Endometrial microvascular endothelial cells (primary cell): Measurements from ENCODE around the gene NUP214. TPM values are rescaled to one million over a fixed set of nuclear protein-coding genes. Genes with fewer than 3 reads are reported as not detected.

ENCODE experiments used
- in situ Hi-C: cut with HindIII; loops from 2 replicates; pipeline ENCODE4 v1.10.0; 2017; ENCODE audit warnings: low sequenced_read_pairs, low pct_unique_long_range_greater_than_20kb; ENCODE audit errors: inconsistent ontology term
- total RNA-seq: library from RNA; depleted of rRNA; stranded (reverse); fragments of >200 nt; gene quantifications from one replicate; pipeline ENCODE4 v1.2.3, GENCODE V29; 2015; ENCODE audit errors: inconsistent ontology term

Gene NUP214
- total RNA-seq = 21.1 TPM

DNA sequence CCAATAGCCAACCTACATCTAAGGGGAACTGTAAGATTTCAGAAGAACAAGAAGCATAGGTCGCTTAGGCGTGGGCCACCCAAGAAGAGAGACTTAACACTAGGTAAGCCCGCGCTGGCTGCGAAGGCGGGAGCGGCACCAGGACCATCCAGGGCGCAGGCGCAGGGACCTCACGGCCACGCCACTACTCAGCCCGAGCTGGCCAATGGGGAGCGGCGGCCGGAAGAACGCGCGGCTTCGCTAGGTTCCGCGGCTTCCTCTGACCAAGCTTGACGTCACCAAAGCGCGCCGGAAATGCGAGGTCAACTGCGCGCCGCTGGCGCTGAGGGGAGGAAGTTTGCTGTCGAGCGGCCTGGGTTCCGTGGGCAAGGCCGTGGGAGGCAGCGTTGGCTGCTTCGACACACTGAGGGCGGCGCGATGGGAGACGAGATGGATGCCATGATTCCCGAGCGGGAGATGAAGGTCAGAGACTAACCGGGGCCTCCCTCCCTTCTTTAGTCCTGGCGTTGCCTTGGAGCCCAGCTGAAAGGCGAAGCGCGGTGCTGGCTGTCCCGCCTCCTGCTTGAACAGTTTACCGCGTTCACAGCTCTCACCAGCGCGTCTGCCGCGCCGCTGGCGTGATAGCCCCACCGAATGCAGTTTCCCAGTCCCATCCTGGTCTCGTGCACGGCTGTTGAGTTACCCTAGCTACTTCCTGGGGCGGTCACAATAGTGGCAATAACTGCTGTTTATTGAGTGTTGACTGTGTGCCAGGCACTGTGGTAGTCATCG, at the start of gene NUP214:
Gene NUP214, plus strand, starts transcription at position 299 of the 771 bp plus-strand sequence. Its CDS starts 119 bp downstream, at position 418.
- in situ Hi-C loops = no loop called here

DNA sequence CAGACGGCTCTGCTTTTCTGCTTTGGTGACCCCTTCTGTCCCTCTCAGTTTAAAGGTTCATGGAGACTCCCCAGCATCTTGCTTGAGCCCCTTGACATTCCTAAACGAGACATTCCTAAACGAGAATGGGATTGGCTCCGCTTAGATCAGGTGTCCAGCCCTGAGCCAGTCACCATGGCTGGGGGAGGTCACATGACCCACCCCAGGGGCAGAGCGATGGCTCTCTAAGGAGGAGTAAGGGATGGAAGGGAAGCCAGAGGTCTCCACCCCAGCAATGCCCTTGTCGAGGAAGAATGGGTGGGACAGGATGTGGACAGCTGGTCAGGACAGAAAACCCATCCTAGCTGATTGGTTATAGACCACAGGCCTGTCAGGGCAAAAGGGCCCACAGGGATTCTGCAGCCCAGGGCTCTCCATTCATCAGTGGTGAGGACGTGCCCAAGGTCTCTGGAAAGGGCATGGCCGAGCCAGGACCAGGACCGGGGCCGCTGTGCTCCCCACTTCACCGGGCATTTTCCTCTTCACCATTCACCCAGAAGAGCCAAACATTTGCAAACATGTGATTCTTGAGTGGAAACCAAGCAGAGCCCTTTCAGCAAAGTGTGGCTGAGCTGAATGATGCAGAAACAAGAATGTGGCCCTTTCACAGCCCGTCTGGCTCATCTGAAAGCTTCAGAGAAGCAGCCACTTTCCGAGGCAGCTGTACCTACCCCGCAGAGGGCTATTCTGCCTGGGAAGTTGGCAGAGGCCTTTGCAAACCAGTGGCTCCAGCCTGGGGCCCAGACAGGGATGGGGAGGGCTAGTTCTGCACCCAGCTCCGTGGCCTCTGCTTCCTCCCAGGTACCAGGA, 48.8 kb upstream of the NUP214 start:
- in situ Hi-C loops = no loop called here

DNA sequence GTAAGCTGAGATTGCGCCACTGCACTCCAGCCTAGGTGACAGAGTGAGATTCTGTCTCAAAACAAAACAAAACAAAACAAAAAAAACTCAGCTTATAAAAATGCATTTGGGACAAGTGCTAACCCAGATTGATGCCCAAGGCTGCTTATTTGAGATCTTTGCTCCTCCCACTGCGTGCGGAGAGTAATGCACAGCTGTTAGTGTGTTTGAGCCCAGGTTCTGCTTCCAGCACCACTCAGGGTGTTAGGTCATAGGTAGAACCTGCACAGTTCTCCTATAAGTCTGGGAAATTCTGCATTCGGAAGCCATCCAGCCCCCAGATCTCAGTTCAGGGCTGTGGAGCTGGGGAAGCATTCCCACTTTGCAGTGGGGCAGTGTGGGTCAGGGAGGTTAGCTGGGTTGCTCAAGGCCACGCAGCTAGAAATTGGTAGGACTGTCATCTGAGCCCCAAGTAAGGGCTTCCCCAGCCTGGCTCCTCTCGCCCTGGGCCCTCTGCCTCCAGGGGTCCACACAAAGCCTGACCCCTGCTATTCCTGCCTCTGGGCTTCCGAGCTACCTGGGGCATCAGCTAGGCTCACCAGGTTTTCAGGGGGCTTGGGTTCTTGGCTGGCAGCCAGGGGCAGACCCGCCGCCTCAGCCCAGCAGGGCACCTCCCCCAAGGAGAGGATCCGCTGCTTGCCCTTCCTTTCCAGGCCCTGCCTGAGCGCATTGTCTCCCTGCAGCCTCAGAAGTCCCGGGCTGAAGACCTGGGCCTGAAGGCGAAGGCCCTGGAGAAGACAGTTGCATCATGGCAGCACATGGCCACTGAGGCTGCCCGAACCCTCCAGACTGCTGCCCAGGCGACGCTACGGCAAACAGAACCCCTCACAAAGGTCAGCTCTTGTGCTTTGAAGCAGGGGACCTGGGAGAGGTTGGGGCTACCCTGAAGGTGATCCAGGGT, 46.7 kb upstream of the NUP214 start:
- in situ Hi-C loops = no loop called here

DNA sequence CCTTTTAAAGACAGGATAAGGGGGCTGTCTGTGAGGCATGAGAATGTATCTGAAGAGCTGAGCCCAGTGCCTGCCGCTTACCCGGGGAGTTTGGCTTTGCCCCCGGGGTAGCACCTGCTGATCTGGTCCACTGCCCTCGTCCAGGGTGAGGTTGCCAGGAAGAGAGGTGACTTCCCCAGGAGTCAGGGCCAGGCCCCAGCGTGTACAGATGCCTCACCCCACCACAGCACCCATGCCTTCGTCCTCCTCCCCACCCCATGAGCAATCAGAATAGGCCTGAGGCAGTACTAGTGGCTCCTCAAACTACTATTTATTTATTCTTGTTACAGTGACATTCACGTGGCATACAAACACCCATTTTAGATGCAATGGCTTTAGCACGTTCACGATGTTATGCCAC, 44.8 kb upstream of the NUP214 start:
- in situ Hi-C loops = no loop called here

DNA sequence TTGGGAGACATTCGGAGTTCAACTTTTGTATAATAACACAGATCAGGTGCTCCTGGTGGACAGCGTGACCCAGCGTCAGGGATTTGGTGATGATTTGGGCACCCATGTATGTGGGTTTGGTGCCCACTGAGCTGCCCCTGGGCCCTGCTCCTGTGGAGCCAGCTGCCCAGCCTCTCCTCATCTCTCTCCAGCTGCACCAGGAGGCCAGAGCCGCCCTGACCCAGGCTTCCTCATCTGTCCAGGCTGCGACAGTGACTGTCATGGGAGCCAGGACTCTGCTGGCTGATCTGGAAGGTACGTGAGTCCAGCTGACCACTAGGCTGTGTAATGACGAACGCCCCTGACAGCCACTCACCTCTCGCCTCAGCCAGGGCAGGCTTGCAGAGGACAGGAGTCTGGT, 43.5 kb upstream of the NUP214 start:
- in situ Hi-C loops = no loop called here

DNA sequence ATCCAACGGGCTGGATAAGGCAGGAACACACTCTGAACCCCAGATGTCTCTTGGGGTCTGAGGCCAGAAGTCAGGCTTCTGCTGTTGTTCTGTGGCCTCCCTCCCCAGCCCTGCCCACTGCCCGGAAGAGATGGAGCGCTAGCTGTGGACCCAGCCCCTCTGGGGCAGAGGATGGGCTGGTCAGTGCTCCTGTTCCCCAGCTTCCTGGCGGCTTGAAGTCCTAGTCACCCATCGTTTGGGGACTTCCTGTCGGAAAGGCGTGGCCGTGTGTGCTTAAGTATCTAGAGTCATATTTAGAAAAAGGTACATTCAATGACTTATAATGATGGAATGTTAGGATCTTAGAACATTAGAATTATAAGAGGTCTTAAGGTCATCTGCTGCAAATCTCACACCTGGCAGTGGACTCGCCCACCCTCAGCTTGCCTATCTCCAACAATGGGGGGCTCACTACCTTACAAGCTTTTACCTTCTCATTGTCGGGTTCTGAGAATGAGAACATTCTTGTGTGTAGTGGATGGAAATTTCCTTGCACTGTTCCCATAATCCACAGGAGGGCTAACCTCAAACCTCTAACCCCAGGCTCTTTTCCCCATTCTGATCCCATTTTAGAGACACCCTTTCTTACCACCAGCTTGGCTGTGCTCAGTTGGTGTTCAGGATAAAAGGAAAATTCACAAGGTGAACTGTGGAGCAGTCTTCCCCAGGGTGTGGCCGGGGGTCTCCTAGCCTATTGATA, 42.4 kb upstream of the NUP214 start:
- in situ Hi-C loops = no loop called here

DNA sequence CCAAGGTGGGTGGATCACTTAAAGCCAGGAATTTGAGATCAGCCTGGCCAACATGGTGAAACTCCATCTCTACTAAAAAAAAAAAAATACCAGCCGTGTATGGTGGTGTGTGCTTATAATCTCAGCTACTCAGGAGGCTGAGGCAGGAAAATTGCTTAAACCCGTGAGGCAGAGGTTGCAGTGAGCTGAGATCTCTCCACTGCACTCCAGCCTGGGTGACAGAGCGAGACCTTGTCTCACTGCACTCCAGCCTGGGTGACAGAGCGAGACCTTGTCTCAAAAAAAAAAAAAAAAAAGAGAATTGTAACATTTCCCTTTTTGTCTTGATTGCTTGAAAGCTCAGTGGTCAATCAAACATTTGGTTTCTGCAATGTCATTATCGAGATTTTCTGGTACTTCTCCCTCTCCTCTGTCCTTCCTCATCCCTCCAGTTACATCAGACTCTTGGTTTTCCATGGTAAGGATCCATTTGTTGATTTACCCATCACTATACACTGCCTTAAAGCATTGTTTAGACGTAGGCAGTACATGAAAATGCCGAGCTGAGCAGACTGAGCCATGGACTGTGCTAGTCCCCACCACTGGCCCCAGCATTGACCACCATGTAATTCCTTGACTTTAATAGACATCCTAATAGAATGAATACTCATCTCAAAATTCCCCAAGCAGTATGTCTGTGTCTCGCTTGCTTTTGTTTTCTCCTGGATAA, 40.6 kb upstream of the NUP214 start:
- in situ Hi-C loops = no loop called here

DNA sequence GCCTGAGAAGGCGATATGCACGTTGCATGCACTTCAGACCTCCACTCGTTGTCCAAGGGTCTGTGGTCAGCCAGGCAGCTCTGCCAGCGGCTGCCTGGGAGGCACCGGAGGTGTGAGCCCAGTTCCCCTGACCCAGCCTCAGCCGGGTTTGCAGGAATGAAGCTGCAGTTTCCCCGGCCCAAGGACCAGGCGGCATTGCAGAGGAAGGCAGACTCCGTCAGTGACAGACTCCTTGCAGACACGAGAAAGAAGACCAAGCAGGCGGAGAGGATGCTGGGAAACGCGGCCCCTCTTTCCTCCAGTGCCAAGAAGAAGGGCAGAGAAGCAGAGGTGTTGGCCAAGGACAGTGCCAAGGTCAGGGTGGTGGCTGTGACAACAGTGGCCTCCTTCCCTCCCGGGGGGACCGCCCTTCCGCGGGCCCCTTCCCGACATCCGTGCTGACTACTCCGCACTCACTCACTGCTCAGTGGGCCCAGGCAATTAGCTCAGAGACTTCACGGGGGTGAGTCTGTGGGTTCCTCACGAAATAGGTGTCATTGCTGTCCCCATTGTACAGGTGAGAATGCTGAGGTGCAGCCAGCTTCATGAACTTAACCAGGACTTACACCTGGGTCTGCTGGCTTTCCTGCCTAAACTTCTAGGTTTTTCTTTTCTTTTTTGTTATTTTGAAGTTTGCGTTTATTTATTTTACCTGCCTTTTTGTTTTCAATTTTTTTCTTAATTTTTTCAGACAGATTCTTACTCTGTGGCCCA, 39.8 kb upstream of the NUP214 start:
- in situ Hi-C loops = no loop called here

DNA sequence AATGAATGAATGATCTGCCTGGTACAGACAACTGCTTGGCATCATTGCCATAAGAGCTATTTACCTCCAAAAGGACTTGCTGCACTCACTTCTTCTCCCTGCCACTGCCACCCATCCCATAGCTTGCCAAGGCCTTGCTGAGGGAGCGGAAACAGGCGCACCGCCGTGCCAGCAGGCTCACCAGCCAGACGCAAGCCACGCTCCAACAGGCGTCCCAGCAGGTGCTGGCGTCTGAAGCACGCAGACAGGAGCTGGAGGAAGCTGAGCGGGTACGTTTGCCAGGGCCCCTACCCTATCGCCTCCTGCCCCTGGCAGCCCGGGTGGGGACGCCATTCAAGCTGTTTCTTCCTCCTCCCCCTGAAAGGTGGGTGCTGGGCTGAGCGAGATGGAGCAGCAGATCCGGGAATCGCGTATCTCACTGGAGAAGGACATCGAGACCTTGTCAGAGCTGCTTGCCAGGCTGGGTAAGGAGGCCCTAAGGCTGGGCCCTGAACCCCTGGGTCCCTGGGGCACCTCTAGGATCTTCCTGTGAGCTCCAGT, 38.0 kb upstream of the NUP214 start:
- in situ Hi-C loops = no loop called here

DNA sequence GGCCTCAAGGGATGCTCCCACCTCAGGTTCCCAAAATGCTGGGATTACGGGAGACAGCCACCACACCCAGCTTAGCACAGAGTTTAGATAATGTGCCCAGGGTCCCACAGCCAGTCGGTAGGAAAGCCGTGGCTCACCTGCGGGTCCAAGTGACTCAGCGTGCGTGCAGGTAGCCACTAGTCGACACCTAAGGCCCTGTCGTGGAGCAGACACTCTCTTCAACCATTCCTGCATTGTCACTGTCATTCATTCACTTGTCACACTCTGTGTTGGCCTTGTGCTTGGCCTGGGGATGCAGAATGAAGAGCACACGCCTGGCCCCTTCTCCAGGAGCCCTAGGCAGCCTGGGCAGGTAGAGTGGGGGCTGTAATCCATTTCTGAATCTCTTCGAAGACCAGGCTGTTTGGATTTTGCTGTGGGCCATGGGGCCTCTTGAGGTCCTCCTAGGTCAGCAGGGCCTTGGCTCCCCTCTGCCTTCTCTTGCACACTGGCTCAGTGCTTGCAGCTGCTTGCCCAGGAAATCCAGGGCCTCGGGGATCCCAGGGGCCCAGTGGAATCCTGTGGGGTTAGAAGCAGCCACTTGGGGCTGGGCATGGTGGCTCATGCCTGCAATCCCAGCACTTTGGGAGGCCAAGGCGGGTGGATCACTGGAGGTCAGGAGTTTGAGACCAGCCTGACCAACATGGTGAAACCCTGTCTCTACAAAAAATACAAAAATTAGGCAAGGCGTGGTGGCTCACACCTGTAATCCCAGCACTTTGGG, 35.2 kb upstream of the NUP214 start:
- in situ Hi-C loops = no loop called here

DNA sequence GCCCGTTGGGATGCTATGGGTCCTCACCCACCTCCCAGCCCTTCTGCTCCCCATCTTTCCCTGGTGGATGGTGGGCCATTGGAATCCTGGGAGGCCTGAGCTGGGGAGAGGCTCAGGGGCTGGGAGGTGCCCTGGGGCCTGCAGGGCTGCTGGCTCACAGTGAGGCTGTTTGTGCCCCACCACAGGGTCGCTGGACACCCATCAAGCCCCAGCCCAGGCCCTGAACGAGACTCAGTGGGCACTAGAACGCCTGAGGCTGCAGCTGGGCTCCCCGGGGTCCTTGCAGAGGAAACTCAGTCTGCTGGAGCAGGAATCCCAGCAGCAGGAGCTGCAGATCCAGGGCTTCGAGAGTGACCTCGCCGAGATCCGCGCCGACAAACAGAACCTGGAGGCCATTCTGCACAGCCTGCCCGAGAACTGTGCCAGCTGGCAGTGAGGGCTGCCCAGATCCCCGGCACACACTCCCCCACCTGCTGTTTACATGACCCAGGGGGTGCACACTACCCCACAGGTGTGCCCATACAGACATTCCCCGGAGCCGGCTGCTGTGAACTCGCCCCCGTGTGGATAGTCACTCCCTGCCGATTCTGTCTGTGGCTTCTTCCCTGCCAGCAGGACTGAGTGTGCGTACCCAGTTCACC, 33.9 kb upstream of the NUP214 start:
- in situ Hi-C loops = no loop called here

DNA sequence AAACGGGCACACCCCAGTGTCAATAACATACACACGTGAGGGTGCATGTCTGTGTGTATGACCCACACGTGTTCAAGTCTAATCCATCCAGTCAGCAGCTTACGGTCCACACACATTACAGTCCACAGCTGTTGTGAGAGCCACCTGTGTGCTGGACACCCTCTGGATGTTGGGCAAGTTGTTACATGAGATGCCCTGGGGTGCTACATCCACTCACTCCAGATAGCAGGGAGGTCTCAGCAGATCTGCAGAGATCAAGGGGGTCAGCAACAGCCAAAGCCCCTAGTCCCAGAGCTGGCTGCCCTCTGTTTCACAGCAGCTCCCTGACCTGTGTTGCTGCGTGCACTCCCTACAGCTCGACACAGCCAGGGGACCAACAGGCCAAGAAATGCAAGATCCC, 33.4 kb upstream of the NUP214 start:
- in situ Hi-C loops = no loop called here

DNA sequence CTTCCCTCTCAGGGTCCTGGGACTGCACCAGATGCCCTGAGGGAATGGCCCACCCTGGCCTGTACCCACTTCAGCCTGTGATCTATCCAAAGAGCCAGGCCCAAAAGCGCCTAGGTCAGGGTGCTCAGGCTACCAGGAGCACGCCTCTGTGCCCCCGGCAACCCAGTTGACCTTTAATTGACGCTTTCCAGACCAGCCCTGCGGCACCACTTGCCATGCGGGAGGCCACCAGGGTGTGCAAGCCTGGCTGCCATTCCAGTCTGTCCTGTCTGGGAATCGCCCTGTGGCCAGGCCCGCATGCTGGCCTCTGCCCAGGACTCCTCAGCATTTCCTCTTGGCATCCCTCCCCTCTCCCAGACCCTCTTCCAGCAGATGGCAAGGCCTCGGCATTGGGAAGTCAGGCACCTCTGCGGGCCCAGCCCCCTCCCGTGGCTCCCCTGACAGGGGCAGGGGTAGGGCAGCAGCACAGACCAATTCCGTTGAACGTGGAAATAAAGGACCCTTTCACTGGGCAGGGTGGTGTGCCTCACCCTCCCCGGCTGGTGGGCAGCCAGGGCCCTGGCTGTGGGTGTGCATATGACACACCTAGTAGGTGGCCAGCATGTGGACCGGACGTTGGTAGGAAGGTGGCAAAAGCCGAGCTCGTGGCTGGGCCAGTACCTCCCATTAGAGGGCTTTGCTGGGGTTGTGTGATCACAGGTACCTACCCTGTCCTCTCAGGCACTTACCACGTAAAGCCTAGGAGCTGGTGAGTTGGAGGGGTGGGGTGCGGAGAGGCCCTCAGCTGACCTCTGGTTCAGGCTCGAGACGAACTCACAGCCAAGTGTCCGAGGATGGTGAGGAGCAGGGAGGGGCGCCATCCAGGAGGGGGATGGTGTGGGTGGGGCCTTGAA, 32.6 kb upstream of the NUP214 start:
- in situ Hi-C loops = no loop called here

DNA sequence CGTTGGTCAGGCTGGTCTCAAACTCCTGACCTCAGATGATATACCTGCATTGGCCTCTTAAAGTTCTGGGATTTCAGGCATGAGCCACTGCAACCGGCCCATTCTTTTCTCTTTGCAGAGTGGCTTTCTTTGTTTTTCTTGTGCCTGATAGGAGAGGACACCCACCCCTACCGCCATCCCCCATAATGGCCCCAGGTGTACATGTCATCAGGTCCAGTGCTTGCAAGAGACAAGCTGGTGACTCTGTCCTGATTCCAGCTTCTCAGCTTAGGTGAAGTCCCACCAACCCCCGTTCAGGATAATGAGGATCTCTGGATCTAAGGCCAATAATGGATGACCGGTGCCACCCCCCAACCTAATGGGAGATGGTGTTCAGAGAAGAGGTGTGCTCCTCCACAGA, 31.4 kb upstream of the NUP214 start:
- in situ Hi-C loops = no loop called here

DNA sequence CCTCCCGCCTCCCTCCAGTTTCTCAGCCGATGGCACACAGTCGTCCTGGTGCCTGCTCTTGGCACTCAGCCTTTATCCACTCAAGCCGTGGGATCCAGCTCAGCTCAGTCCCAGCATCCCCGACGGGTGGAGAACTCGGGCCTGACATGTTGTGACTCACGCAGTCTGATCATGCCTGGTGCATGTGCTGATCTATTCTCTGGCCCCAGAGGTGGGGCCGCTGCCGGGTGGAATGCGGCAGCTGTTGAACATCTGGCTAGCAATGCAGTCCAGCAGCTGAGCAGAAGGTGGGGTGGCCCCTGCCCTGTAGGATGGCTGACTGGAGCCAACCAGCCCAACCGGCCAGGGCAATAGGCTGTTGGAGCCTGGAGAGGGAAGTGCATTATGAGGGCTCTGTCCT, 30.8 kb upstream of the NUP214 start:
- in situ Hi-C loops = no loop called here
